HAP-1 (cell line): ENCODE data around the gene ARMC10.
A peak's percentile ranks its signal among the peaks of the same experiment; 100 is the strongest.
"Not testable (repeated sequence)": the region's sequence is repeated elsewhere in the genome, so short reads cannot be mapped to it uniquely, and the experiment has no call there.

Source experiments
- DNase-seq, 2 experiments: peaks; one replicate each; pipeline ENCODE4 v3.0.0-alpha.2; 2016 to 2020; ENCODE audit warnings: low spot score in 2 of 2
- H3K27me3 ChIP-seq: fragments of 250-450 bp; sonication (Bioruptor Pico); 2 replicates; pipeline ENCODE4 v1.5.1; 2020; ENCODE audit warnings: low read depth, mild to moderate bottlenecking, moderate library complexity
- H3K36me3 ChIP-seq: fragments of 250-450 bp; sonication (Bioruptor Pico); replicated peaks from 2 replicates; pipeline ENCODE4 v1.5.1; 2020; ENCODE audit warnings: mild to moderate bottlenecking
- H3K4me1 ChIP-seq: fragments of 250-450 bp; sonication (Bioruptor Pico); 2 replicates; pipeline ENCODE4 v1.5.1; 2020; ENCODE audit warnings: mild to moderate bottlenecking
- H3K4me3 ChIP-seq: fragments of 250-450 bp; sonication (Bioruptor Pico); 2 replicates; pipeline ENCODE4 v1.5.1; 2020; ENCODE audit warnings: mild to moderate bottlenecking, moderate library complexity
- H3K9me3 ChIP-seq: fragments of 250-450 bp; sonication (Bioruptor Pico); 2 replicates; pipeline ENCODE4 v1.5.1; 2020; ENCODE audit warnings: mild to moderate bottlenecking, moderate library complexity
- in situ Hi-C: fragments of 300-500 bp; cut with MboI; formaldehyde crosslinking; loops from 3 replicates; pipeline ENCODE4 v1.14.3; 2020; ENCODE audit warnings: low sequenced_read_pairs, inconsistent platforms, mixed read lengths

ARMC10 gene

DNA sequence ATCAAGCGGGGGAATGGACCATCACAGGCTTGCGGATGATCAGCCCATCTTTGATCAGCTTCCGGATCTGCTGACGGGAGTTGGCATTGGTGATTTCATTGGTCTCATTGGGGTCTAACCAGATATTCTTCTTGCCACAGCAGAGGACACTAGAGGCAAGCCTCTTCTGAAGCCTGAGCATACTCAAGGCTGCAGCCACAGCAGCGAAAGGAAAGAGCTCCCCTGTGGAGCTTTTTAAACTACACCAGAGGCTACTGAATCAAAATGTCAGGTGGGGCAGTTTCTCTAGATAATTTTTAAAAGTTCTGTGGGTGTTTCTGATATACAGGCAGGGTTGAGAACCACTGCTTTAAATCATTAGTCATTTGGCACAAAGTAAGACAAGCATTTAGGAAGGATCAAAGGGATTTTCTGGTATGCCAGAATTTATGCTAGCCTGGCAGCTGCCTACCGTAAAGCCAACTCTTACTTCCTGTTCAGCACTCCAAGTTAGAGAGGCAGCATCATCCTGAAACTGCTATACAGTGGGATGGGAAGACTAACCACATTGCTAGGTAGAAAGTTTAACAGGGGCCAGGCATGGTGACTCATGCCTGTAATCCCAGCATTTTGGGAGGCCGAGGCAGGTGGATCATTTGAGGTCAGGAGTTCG is 66.9 kb downstream of the ARMC10 start:
- in situ Hi-C loops, result no loop called here
- H3K36me3 ChIP-seq, result no peaks in the 10 kb centered on the region
- H3K9me3 ChIP-seq, result no peaks in the 10 kb centered on the region
- no peak for DNase-seq
- no peak overlapping the region for H3K4me3 ChIP-seq
- H3K4me1 ChIP-seq, result peaks cover 7% of the 10 kb centered on the region
- no peaks in the 10 kb centered on the region for H3K27me3 ChIP-seq

DNA sequence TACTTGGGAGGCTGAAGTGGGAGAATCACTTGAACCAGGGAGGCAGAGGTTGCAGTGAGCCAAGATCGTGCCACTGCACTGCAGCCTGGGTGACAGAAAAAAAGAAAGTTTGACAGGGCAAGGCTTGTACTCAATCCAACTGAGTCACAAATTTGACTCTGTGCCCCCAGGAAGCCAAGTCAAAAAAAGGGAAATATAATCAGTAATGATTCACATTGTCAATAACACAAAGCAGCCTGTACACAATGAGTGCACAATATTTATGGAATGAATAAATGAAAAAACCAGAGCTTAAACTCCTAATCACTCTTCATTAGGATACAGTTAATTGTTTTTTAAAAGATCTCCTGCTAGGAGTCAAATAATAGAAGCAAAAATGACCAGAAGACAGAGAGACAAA is 67.6 kb downstream of the ARMC10 start:
- Histone ChIP-seq H3K36me3 (no peaks in the 10 kb centered on the region), H3K4me1 (peaks cover 12% of the 10 kb centered on the region), H3K4me3 (no peak overlapping the region), H3K27me3 (no peaks in the 10 kb centered on the region), H3K9me3 (no peaks in the 10 kb centered on the region)
- DNase-seq, result no peak
- in situ Hi-C loops, result no loop called here

DNA sequence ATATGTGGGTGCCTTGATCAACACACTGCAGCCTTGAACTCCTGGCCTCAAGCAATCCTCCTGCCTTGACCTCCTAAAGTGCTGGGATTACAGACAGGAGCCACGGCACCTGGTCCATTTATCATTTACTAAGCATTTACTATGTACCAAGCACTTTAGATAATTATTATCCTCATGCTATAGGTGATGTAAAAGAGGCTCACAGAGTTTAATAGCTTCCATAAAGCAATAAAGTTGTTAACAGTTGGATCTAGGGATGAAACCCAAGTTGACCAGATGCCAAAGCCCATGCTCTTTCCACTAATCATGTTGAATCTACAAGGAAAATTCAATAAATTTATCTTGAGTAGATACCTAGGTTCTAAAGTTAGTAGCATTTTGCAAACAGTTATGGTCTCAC is 68.9 kb downstream of the ARMC10 start:
- no peaks in the 10 kb centered on the region for H3K9me3 ChIP-seq
- peaks cover 12% of the 10 kb centered on the region for H3K4me1 ChIP-seq
- no peak overlapping the region for H3K4me3 ChIP-seq
- H3K36me3 ChIP-seq, result no peaks in the 10 kb centered on the region
- in situ Hi-C loops, result no loop called here
- H3K27me3 ChIP-seq, result no peaks in the 10 kb centered on the region
- DNase-seq, result no peak

DNA sequence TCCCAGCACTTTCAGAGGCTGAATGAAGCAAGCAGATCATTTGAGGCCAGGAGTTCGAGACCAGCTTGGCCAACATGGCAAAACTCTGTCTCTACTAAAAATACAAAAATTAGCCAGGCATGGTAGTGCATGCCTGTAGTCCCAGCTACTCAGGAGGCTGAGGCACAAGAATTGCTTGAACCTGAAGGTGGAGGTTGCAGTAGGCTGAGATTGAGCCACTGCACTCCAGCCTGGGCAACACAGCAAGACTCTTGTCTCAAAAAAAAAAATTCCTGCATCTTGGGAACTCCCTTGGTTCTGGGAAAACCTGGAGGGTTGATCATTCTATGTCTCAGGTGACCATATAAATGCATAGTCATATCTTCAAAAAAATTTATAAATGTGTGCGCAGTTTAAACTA is 69.8 kb downstream of the ARMC10 start:
- DNase-seq, in situ Hi-C loops, H3K9me3 ChIP-seq, H3K4me3 ChIP-seq, H3K27me3 ChIP-seq, H3K36me3 ChIP-seq: not testable (repeated sequence)
- peaks cover 16% of the 10 kb centered on the region for H3K4me1 ChIP-seq

DNA sequence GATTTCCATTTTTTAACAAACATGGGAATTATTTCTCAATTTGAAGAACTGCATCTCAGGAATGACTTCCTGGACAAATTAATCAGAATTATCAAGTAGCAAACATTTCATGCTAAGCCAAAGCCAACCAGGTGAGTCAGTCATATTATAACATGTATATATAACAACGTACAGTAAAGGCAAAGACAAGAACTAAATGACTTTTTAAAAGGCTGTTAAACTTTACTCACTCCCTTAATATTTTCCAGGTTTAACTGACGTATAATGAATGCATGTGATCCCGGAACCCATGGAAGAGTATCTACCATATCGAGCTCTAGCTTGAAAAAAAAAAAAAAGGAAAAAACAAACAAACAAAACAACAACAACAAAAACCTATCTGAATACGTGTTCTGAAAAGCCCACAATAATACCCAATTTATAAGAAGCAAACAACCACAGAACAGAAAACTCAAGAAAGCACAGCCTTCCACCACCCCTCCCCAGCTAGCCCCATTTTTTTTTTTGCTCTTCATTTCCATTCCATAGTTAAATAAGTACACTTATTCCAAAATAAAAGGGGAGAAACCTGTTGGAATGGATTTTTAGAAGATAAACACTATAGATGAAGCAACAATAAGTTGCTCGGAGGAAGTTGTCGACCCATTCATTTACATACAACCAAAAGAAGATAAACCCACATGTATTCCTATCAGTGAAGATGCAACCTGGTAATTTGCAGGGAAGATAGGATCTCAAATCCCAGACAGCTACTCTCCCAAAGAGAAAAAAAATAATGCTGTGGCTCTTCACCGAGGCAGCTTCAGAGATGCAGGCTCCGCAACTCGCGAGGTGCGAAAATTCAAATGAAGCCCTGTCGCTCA is 73.4 kb downstream of the ARMC10 start:
- Histone ChIP-seq H3K4me1 (peaks cover 18% of the 10 kb centered on the region), H3K27me3 (no peaks in the 10 kb centered on the region), H3K9me3 (no peaks in the 10 kb centered on the region), H3K36me3 (no peaks in the 10 kb centered on the region), H3K4me3 (peak overlapping the region; percentile 49)
- in situ Hi-C loops, result no loop called here
- no peak for DNase-seq
